HEK293T (cell line): Measurements from ENCODE around the gene ARHGAP27.

Experiments
- BHLHE40 ChIP-seq: fragments of 450-650 bp; IDR thresholded peaks from 2 replicates; pipeline ENCODE4 v1.6.1; 2016; ENCODE audit warnings: mild to moderate bottlenecking, moderate library complexity, borderline replicate concordance
- FOXK2 ChIP-seq: fragments of 450-650 bp; IDR thresholded peaks from 2 replicates; pipeline ENCODE4 v1.6.1; 2016; ENCODE audit warnings: mild to moderate bottlenecking
- FOXM1 ChIP-seq: fragments of 450-650 bp; IDR thresholded peaks from 2 replicates; pipeline ENCODE4 v1.6.1; 2017; ENCODE audit warnings: mild to moderate bottlenecking, borderline replicate concordance
- NFRKB ChIP-seq: fragments of 450-650 bp; IDR thresholded peaks from 2 replicates; pipeline ENCODE4 v1.6.1; 2016; ENCODE audit warnings: mild to moderate bottlenecking, moderate library complexity
- SP1 ChIP-seq: fragments of 450-650 bp; IDR thresholded peaks from 2 replicates; pipeline ENCODE4 v1.6.1; 2017
- SUZ12 ChIP-seq: fragments of 450-650 bp; IDR thresholded peaks from 2 replicates; pipeline ENCODE4 v1.6.1; 2016; ENCODE audit warnings: mild to moderate bottlenecking
- TARDBP ChIP-seq: fragments of 450-650 bp; IDR thresholded peaks from 2 replicates; pipeline ENCODE4 v1.6.1; 2016

DNA sequence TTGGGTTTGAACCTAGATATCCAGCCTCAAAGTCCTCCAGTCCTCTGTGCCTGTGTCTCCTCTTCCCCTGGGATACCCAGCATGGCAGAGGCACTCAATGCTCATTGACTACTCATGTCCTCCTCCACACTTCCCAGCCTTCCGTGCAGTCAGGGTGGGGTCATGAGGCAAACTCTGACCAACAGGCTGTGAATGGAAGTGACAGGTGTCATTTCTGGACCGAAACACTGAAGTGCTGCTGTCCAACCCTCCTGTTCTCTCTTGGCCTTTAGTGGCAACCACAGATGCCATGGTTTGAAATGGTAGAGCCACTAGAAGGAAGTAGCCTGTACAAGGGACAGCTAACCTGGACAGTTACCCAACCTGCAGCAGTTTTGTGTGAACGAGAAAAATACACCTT lies 69.2 kb downstream of the ARHGAP27 start:
- TF ChIP-seq SP1, result no peak
- TF ChIP-seq BHLHE40, result no peak
- TF ChIP-seq SUZ12, result no peak
- TF ChIP-seq FOXM1, result no peak
- no peak for TF ChIP-seq NFRKB
- no peak for TF ChIP-seq FOXK2
- no peak for TF ChIP-seq TARDBP
